GM15510 (cell line): ENCODE measurements around the gene HDDC2.

Source experiments
- POLR2A ChIP-seq: IDR thresholded peaks from 3 replicates; pipeline ENCODE4 v1.6.1; 2011; ENCODE audit warnings: borderline replicate concordance; ENCODE audit not compliant: insufficient read length; ENCODE audit errors: extremely low read depth

The HDDC2 gene

GRCh38 chr6:125314009-125314581 lies 12.3 kb upstream of the HDDC2 start:
- no peak for TF ChIP-seq POLR2A

- no peak for TF ChIP-seq POLR2A
These were observed 11.2 kb upstream of the HDDC2 start for GRCh38 chr6:125312950-125313349.

GRCh38 chr6:125312478-125312877 lies 10.7 kb upstream of the HDDC2 start:
- no peak for TF ChIP-seq POLR2A

GRCh38 chr6:125310994-125311649 lies 9.4 kb upstream of the HDDC2 start:
- TF ChIP-seq POLR2A = no peak

GRCh38 chr6:125307964-125308615 lies 6.3 kb upstream of the HDDC2 start:
- TF ChIP-seq POLR2A = no peak

GRCh38 chr6:125307150-125307838 lies 5.5 kb upstream of the HDDC2 start:
- no peak for TF ChIP-seq POLR2A

GRCh38 chr6:125306756-125307149 lies 5.0 kb upstream of the HDDC2 start:
- TF ChIP-seq POLR2A = no peak

GRCh38 chr6:125304970-125305660 lies 3.3 kb upstream of the HDDC2 start:
- no peak for TF ChIP-seq POLR2A

GRCh38 chr6:125303512-125303854 lies 1.7 kb upstream of the HDDC2 start:
- TF ChIP-seq POLR2A = no peak

GRCh38 chr6:125302840-125303511 lies 1.2 kb upstream of the HDDC2 start:
- no peak for TF ChIP-seq POLR2A

GRCh38 chr6:125300992-125301434 lies 754 bp downstream of the HDDC2 start:
- no peak for TF ChIP-seq POLR2A

GRCh38 chr6:125299257-125299656 lies 2.5 kb downstream of the HDDC2 start:
- no peak for TF ChIP-seq POLR2A

- no peak for TF ChIP-seq POLR2A
These were observed 5.3 kb downstream of the HDDC2 start for GRCh38 chr6:125296471-125296870.

GRCh38 chr6:125294925-125295324 lies 6.8 kb downstream of the HDDC2 start:
- TF ChIP-seq POLR2A = no peak
